AG09309 (cell line): ENCODE results near the gene FOXO3B.
A peak's percentile ranks its signal among the peaks of the same experiment; 100 is the strongest.
"Not testable (repeated sequence)": the region's sequence is repeated elsewhere in the genome, so short reads cannot be mapped to it uniquely, and the experiment has no call there.

Experiments used
- DNase-seq: peaks from one replicate; pipeline ENCODE4 v3.0.0-alpha.2; 2010; ENCODE audit warnings: low read depth
- H3K4me3 ChIP-seq: 2 replicates; pipeline ENCODE4 v1.5.1; 2011; ENCODE audit warnings: mild to moderate bottlenecking, low read depth, low read length, moderate library complexity; ENCODE audit not compliant: control insufficient read depth
- TF ChIP-seq, protein P1 (sequence below): IDR thresholded peaks from 2 replicates; pipeline ENCODE4 v1.5.1; 2011; ENCODE audit warnings: mild to moderate bottlenecking, low read depth, low read length, inconsistent platforms; ENCODE audit not compliant: insufficient read depth, control insufficient read depth; ENCODE audit errors: missing control alignments

FOXO3B gene

DNA sequence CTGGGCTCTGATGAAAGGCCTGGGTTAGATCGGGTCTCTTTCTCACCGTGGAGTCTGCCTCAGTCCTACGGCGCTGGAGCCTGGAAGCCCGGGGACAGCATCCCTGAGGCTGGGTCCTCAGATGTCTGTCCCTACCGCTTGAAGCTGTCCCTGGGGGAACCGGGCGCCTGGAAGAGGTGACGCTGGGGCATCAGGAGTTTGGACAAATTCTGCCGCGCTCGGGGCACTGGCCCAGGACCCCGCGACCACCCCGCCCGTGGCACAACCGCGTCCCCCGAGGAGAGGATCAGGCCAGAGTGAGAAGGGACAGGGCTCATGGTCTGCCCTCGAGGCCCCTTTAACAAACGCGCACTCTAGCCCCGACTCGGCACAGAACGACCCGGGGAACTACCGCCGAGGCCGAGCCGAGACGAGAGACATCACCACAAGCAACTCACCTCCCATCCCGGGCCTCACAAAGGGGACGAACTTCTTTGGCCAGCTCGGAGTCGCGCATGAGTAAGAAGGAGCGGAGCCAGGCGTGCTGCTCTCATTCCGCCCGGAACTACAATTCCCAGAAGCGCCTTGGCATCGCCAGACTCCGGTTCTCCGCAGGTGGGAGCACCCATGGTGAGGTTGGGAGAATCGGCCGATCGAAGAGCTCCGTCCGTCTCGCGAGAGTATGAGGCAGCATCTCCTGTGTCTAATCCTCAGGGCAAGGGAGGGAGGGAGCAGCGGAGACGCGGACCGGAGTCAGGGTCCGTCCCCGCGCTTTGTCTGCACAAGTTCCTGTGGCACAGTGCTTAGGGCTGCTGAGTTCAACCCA is at the start of gene FOXO3B:
TSS of gene FOXO3B (minus strand) at position 548 of the 805 bp plus-strand sequence. CDS start 663 bp downstream, outside the sequence.
- DNase-seq = peak; percentile 48

DNA sequence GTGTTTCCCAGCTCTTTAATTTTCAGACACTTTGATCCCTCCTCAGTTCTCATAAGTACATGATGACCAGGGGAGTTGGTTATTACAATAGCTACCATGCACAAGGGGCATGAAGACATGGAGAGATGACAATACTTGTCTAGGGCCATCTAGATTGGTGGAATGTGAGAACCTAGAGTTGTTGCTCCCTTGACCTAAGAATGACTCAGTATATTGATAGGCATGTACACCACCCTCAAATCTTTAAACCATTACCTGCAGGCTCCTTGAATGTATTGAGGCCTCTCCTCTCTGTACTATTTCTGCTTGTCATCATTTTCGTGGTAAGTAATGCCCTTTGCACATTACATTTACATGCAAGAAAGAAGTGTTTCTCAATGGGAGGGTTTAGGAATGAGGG is 41.4 kb upstream of the FOXO3B start:
- H3K4me3 ChIP-seq, DNase-seq: not testable (repeated sequence)

More for the DNA sequence above, at the start of gene FOXO3B:
- H3K4me3 ChIP-seq = peak within 1 kb of the TSS; percentile 54

DNA sequence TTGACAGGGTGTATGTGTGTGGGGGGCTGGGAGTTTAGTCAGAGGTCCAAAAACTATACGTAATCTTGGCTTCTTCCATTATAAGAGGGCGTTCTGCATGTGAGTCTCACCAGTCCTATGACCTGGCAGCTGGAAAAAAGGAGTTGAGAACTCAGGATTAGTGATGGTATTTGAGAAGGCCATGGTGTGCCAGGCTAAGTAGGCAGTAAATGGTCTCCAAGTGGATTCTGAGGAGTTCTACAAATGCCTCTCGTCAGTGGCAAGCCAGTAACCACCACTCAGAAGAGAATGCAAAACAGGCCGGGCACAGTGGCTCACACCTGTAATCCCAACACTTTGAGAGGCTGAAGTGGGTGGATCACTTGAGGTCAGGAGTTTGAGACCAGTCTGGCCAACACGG is 40.5 kb upstream of the FOXO3B start:
- not testable (repeated sequence) for H3K4me3 ChIP-seq, DNase-seq

GRCh38 chr17:18721775-18722547 is 39.8 kb upstream of the FOXO3B start:
- DNase-seq, H3K4me3 ChIP-seq: not testable (repeated sequence)

DNA sequence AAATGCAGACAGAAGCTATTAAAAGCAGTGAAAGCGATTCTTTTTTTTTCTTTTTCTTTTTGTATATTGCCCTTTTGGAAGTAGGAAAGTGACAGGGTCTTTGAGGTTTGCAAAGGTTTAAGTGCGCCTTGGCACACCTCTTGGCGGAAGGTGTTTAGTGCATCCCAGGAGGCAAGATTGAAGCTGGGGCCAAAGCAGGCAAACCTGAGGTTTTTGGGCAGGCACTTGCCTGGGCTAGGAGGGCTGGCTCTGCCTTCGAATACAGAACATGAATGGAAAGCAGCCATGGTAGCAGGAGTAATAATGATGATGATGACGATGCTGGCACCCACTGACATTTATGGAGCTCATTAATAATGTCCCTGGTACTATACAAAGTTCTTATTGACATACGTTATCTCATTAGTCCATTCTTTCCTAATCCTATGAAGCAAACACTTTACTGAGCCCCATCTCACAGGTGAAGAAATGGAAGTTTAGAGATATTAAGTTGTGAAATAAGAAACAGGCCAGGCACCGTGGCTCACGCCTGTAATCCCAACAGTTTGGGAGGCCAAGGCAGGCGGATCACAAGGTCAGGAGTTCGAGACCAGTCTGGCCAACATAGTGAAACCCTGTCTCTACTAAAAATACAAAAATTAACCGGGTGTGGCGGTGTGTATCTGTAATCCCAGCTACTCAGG is 37.5 kb upstream of the FOXO3B start:
- H3K4me3 ChIP-seq, DNase-seq: not testable (repeated sequence)

DNA sequence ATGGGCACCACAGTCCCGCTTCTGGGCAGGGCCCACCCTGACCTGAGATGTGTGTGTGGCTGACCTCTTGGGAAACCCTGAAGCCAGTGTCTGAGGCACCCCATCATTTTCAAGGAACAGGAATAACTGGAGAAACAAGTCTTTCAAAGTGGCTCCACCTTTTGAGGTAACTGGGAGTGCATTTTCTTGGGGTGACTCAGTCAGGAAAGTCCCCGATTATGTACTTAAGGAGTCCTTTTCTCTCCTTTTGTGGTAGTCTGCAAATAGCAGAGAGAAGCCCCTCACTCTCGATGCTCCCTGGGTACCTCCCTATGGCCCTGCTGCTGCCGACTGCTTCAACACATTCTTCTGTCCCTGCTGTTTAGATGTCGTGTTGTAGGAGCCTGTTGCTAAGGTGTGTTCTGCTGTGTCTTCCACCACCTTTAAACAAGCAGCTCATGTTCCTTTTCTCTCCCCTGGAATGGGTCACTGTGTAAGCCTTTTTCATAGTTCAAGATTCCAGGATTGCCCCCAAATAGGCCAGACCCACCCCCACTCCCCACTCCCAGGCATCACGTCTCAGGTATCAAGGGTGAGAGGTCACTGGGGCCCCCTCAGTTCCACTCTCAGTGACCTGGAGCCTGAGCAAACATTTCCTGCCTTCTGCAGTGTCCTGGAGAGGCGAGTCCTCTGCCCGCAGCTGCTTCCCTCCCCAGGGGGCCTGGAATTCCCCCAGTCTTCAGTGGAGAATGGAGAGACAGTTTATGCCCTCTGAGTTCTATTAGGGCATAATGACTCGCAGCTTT is 36.7 kb upstream of the FOXO3B start:
- not testable (repeated sequence) for DNase-seq

DNA sequence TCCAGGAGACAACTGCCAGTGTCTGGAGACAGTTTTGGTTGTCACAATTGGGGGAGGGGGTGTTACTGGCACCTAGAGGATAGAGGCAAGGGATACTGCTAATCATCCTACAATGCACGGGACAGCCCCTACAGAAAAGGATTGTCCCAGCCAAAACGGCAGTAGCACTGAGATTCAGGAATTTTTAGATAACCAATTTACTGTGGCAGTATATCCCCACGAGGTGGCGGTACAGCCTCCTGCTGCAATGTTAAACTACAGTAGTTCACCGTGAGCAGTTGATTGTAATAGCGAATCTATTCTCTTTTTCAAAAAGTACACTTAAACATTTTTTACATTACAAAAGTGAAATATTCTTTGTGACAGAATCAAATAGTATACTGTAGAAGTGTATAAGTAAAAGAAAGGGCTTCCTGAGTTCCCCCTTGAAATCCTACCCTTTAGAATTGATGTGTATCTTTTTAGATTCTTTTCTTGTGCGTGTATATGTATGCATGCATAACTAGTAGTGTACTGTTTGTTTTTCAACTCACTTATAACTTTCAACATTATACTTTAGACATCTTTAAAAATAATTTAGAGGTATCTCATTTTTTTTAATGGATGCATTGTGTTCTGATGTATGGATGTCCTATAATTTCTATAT is 30.4 kb upstream of the FOXO3B start:
- TF ChIP-seq, protein P1, sequence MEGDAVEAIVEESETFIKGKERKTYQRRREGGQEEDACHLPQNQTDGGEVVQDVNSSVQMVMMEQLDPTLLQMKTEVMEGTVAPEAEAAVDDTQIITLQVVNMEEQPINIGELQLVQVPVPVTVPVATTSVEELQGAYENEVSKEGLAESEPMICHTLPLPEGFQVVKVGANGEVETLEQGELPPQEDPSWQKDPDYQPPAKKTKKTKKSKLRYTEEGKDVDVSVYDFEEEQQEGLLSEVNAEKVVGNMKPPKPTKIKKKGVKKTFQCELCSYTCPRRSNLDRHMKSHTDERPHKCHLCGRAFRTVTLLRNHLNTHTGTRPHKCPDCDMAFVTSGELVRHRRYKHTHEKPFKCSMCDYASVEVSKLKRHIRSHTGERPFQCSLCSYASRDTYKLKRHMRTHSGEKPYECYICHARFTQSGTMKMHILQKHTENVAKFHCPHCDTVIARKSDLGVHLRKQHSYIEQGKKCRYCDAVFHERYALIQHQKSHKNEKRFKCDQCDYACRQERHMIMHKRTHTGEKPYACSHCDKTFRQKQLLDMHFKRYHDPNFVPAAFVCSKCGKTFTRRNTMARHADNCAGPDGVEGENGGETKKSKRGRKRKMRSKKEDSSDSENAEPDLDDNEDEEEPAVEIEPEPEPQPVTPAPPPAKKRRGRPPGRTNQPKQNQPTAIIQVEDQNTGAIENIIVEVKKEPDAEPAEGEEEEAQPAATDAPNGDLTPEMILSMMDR = peak; percentile 53
- H3K4me3 ChIP-seq, DNase-seq: not testable (repeated sequence)

More for the DNA sequence above, 36.7 kb upstream of the FOXO3B start:
- H3K4me3 ChIP-seq = not testable (repeated sequence)

- not testable (repeated sequence) for H3K4me3 ChIP-seq, DNase-seq
These were observed 26.1 kb upstream of the FOXO3B start for GRCh38 chr17:18708215-18708614.

DNA sequence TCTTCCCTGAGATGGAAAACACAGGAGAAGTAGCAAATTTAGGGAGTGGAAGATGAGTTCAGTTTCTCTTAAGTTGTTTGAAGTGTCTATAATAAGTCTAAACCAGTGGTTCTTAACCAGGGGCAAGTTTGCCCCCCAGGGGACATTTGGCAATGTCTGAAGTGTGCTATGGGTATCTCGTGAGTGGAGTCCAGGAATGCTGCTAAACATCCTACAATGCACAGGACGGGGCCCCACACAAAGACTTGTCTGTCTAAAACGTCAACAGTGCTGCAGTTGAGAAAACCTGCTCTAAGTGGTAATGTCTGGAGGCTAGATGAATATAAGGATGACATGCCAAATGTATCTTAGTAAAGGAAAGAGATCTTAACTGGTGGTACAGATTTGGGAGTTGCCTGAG is 23.8 kb upstream of the FOXO3B start:
- H3K4me3 ChIP-seq, DNase-seq: not testable (repeated sequence)

DNA sequence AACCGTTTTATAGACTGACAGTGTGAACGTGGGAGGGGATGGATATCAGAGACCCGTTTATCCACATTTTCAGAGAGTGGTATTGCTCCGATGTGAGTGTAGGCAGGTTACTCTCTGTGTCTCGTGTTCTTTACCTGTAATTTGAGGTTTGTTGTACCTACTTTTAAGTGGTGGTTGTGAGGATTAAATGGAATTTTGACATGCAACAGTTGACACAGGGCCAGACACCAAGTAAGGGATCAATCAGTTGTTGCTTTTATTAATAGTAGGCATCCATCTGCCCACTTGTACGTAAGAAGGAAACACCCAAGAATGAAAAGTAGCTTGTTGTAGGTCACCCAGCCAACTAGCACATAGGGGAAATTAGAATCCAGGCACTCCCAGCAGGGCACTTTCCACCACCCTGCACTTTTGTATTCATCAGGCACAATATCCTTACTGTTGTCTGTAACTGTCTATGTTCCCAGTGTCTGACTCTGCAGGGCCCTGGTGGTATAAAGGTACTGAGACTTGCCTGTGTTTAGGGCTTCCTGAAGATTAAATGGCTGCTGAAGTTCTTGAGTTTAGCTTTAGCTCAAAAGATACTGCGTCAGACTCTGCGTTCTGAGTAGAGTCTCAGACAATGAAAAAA is 16.5 kb upstream of the FOXO3B start:
- H3K4me3 ChIP-seq = peak overlapping the region; percentile 61
- not testable (repeated sequence) for DNase-seq

DNA sequence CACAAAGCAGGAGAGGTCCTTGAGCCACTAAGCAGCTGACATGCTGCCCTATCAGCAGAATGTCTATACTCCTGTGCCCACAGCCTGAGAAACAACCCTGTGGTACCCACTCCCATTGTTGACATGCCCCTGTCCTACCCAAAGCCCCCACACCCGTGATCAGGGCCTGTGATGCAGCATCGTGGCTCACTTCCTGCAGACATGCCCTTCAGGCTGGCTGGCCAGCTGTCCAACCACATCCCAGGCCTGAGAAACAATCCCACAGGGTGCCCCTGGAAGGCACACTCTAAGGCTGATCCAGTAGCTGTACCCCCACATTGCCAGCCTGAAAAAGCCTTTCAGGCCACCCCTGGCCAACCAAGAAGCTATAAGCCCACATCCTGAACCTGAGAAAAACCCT is 13.0 kb upstream of the FOXO3B start:
- not testable (repeated sequence) for H3K4me3 ChIP-seq, DNase-seq

DNA sequence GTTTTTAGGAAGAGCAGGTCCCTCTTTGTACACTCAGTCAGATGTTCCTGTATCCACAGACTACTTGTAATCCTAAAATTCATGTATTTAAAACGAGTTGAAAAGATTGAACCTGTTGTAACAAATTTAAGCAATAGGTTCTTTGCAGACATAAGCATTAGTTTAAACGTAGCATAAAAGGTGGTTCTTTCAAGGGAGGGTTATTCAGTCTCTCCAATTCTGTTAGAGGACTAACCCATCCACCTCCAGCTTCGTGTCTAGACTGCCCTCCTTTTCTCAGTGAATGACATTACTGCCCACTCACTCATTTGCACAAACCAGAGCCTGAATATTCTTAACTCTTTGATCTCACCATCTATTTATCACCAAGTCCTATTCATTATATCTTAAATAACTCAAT is 554 bp upstream of the FOXO3B start:
- not testable (repeated sequence) for DNase-seq

GRCh38 chr17:18677381-18677780 is 4.7 kb downstream of the FOXO3B start:
- not testable (repeated sequence) for DNase-seq, H3K4me3 ChIP-seq

More for the DNA sequence above, 554 bp upstream of the FOXO3B start:
- not testable (repeated sequence) for H3K4me3 ChIP-seq

- DNase-seq, H3K4me3 ChIP-seq: not testable (repeated sequence)
These were observed 5.2 kb downstream of the FOXO3B start for GRCh38 chr17:18676928-18677327.

- not testable (repeated sequence) for DNase-seq, H3K4me3 ChIP-seq
These were observed 9.5 kb downstream of the FOXO3B start for GRCh38 chr17:18672395-18673227.
